Measurements from ENCODE around the gene KCND1.

KCND1 gene

DNA sequence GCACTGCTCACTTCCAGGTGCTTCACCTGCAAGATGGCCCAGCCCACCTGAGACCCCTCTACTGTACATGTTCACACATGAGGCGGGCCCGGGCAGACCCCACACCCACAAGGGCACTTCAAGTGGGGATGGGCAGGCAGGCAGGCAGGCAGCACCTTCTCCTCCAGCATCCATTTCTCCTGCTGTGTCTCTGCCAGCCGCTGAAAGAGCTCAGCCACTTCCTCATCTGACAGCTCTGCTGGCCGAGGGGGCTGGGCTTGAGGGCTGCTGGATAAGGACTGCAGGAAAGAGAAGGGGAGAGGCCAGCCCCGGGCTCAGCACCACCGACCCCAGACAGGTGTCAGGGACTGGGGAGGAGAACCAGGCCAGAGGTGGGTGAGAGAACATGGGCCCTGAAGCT, 4.4 kb upstream of the KCND1 start:
- Histone ChIP-seq H2AFZ (ENCODE audit: low read length) (no peak overlapping the region), H3K79me2 (ENCODE audit: insufficient read depth, low read length) (no peaks in the 10 kb centered on the region), H3K4me2 (ENCODE audit: low read length) (no peak overlapping the region), H3K36me3 (ENCODE audit: insufficient read depth, low read length) (peaks cover 28% of the 10 kb centered on the region), H3K27ac (ENCODE audit: low read depth, low read length, poor library complexity, severe bottlenecking) (no peak overlapping the region), H3K9me3 (ENCODE audit: low read length) (no peaks in the 10 kb centered on the region), H3K9me2 (ENCODE audit: low read depth, low read length) (no peaks in the 10 kb centered on the region), H3K9ac (ENCODE audit: low read length) (no peak overlapping the region), H3K4me3 (ENCODE audit: low read depth, low read length, poor library complexity, severe bottlenecking) (no peak overlapping the region), H4K20me1 (ENCODE audit: insufficient read depth, low read length) (no peaks in the 10 kb centered on the region), H3K27me3 (ENCODE audit: insufficient read depth, low read length) (no peaks in the 10 kb centered on the region), H3K4me1 (ENCODE audit: insufficient read depth, low read length, severe bottlenecking) (peaks cover 4% of the 10 kb centered on the region), H3F3A (ENCODE audit: insufficient read depth, low read length) (no peaks in the 10 kb centered on the region)
- TF ChIP-seq EZH2 (IDR thresholded peaks at IDR 0.05; ENCODE audit: borderline replicate concordance, low read length) = no peak
- TF ChIP-seq, protein P1, sequence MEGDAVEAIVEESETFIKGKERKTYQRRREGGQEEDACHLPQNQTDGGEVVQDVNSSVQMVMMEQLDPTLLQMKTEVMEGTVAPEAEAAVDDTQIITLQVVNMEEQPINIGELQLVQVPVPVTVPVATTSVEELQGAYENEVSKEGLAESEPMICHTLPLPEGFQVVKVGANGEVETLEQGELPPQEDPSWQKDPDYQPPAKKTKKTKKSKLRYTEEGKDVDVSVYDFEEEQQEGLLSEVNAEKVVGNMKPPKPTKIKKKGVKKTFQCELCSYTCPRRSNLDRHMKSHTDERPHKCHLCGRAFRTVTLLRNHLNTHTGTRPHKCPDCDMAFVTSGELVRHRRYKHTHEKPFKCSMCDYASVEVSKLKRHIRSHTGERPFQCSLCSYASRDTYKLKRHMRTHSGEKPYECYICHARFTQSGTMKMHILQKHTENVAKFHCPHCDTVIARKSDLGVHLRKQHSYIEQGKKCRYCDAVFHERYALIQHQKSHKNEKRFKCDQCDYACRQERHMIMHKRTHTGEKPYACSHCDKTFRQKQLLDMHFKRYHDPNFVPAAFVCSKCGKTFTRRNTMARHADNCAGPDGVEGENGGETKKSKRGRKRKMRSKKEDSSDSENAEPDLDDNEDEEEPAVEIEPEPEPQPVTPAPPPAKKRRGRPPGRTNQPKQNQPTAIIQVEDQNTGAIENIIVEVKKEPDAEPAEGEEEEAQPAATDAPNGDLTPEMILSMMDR (IDR thresholded peaks at IDR 0.05; ENCODE audit: low read length) = no peak

DNA sequence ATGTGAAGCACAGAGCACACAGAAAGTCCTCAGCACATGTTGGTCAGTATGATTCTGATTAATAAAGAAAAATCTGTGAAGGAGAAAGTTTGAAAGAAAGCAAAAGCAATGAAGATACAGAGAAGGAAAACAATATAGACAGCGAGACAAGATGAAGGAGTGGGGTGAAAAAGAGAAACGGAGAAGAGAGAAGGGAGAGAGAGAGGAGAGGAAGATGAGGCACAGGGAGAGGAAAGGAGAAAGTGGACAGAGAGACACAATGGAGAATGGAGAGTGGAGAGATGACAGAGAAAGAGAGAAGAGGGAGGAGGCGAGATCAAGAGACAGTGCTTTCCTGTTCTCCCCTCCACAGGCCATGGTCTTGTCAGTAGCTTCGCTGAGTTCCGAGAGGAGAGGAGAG, 3.9 kb upstream of the KCND1 start:
- H4K20me1 ChIP-seq (ENCODE audit: insufficient read depth, low read length) = no peaks in the 10 kb centered on the region
- no peak overlapping the region for H3K4me2 ChIP-seq (ENCODE audit: low read length)
- no peak overlapping the region for H3K27ac ChIP-seq (ENCODE audit: low read depth, low read length, poor library complexity, severe bottlenecking)
- H3K79me2 ChIP-seq (ENCODE audit: insufficient read depth, low read length) = no peaks in the 10 kb centered on the region
- H3K9ac ChIP-seq (ENCODE audit: low read length) = no peak overlapping the region
- no peak for TF ChIP-seq EZH2 (IDR thresholded peaks at IDR 0.05; ENCODE audit: borderline replicate concordance, low read length)
- TF ChIP-seq, protein P1 (IDR thresholded peaks at IDR 0.05; ENCODE audit: low read length) = no peak
- no peak overlapping the region for H3K4me3 ChIP-seq (ENCODE audit: low read depth, low read length, poor library complexity, severe bottlenecking)
- no peaks in the 10 kb centered on the region for H3F3A ChIP-seq (ENCODE audit: insufficient read depth, low read length)
- no peaks in the 10 kb centered on the region for H3K27me3 ChIP-seq (ENCODE audit: insufficient read depth, low read length)
- H3K4me1 ChIP-seq (ENCODE audit: insufficient read depth, low read length, severe bottlenecking) = peaks cover 4% of the 10 kb centered on the region
- H3K9me2 ChIP-seq (ENCODE audit: low read depth, low read length) = no peaks in the 10 kb centered on the region
- H3K9me3 ChIP-seq (ENCODE audit: low read length) = no peaks in the 10 kb centered on the region
- peaks cover 24% of the 10 kb centered on the region for H3K36me3 ChIP-seq (ENCODE audit: insufficient read depth, low read length)
- no peak overlapping the region for H2AFZ ChIP-seq (ENCODE audit: low read length)

DNA sequence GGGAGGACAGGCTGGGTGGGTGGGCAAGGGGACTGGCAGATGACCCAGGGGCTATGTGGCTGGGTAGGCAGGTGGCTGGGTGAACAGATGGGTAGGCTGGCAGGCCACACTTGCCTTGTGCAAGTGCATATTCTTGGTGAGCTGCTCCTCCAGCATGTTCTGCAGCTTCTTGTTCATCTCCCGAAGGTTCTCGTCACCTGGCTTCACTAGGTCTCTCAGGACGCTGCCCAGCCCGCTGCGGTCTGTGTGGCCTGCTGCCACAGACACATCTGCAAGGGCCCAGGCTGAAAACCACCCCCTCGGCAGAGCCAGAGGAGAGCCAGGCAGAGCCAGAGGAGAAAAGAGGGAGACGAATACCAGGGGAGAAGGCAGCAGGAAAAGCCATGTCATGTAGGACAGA, 3.4 kb upstream of the KCND1 start:
- H3K79me2 ChIP-seq (ENCODE audit: insufficient read depth, low read length) = no peaks in the 10 kb centered on the region
- H3K9me3 ChIP-seq (ENCODE audit: low read length) = no peaks in the 10 kb centered on the region
- peaks cover 4% of the 10 kb centered on the region for H3K4me1 ChIP-seq (ENCODE audit: insufficient read depth, low read length, severe bottlenecking)
- peaks cover 24% of the 10 kb centered on the region for H3K36me3 ChIP-seq (ENCODE audit: insufficient read depth, low read length)
- no peak overlapping the region for H3K27ac ChIP-seq (ENCODE audit: low read depth, low read length, poor library complexity, severe bottlenecking)
- H2AFZ ChIP-seq (ENCODE audit: low read length) = no peak overlapping the region
- H4K20me1 ChIP-seq (ENCODE audit: insufficient read depth, low read length) = no peaks in the 10 kb centered on the region
- H3K4me2 ChIP-seq (ENCODE audit: low read length) = no peak overlapping the region
- no peak overlapping the region for H3K9ac ChIP-seq (ENCODE audit: low read length)
- H3K9me2 ChIP-seq (ENCODE audit: low read depth, low read length) = no peaks in the 10 kb centered on the region
- H3K27me3 ChIP-seq (ENCODE audit: insufficient read depth, low read length) = no peaks in the 10 kb centered on the region
- no peak overlapping the region for H3K4me3 ChIP-seq (ENCODE audit: low read depth, low read length, poor library complexity, severe bottlenecking)
- H3F3A ChIP-seq (ENCODE audit: insufficient read depth, low read length) = no peaks in the 10 kb centered on the region
- no peak for TF ChIP-seq EZH2 (IDR thresholded peaks at IDR 0.05; ENCODE audit: borderline replicate concordance, low read length)
- TF ChIP-seq, protein P1 (IDR thresholded peaks at IDR 0.05; ENCODE audit: low read length) = no peak

Data from OCI-LY1 (cell line).